ENCODE data around the gene ZNG1B.
"Not testable (repeated sequence)": the region's sequence is repeated elsewhere in the genome, so short reads cannot be mapped to it uniquely, and the experiment has no call there.

The ZNG1B gene

GRCh38 chr2:113536573-113536972, 99.1 kb downstream of the ZNG1B start:
- not testable (repeated sequence) for H3K4me1 ChIP-seq (ENCODE audit: control insufficient read depth, low read depth, low read length); H3K9ac ChIP-seq (ENCODE audit: low read length); H4K5ac ChIP-seq (ENCODE audit: low read length); H3K4me2 ChIP-seq (ENCODE audit: low read length); H2BK120ac ChIP-seq (ENCODE audit: low read depth, low read length); H3K23ac ChIP-seq (ENCODE audit: low read length); H2BK15ac ChIP-seq (replicated peaks; ENCODE audit: low read depth); H3K27ac ChIP-seq (ENCODE audit: low read depth, low read length); H2AK5ac ChIP-seq (ENCODE audit: low read length); H3K18ac ChIP-seq (ENCODE audit: low read length); H3K79me2 ChIP-seq (ENCODE audit: control insufficient read depth, insufficient read depth, low read length); H2BK5ac ChIP-seq (ENCODE audit: low read length); H3K36me3 ChIP-seq (ENCODE audit: control insufficient read depth, insufficient read depth, low read length); H4K8ac ChIP-seq (ENCODE audit: low read depth, low read length); H3K27me3 ChIP-seq (ENCODE audit: insufficient read depth, low read length, poor library complexity); DNase-seq; H3K4me3 ChIP-seq (ENCODE audit: low read length); H3K4ac ChIP-seq (ENCODE audit: low read depth, low read length); H3K79me1 ChIP-seq (ENCODE audit: low read length); H3K56ac ChIP-seq (ENCODE audit: low read length)
- no CpG with 5 or more reads among the region's 6 CpGs for WGBS (ENCODE audit: extremely low coverage, insufficient coverage, low lambda C conversion rate)

GRCh38 chr2:113540834-113541203, 103.3 kb downstream of the ZNG1B start:
- WGBS (ENCODE audit: extremely low coverage, insufficient coverage, low lambda C conversion rate) = no CpG with 5 or more reads among the region's 5 CpGs
- H2BK15ac ChIP-seq (replicated peaks; ENCODE audit: low read depth); H4K5ac ChIP-seq (ENCODE audit: low read length); H3K18ac ChIP-seq (ENCODE audit: low read length); H3K27ac ChIP-seq (ENCODE audit: low read depth, low read length); H3K79me1 ChIP-seq (ENCODE audit: low read length); H3K4me1 ChIP-seq (ENCODE audit: control insufficient read depth, low read depth, low read length); H3K9ac ChIP-seq (ENCODE audit: low read length); H3K4me3 ChIP-seq (ENCODE audit: low read length); H3K23ac ChIP-seq (ENCODE audit: low read length); H3K79me2 ChIP-seq (ENCODE audit: control insufficient read depth, insufficient read depth, low read length); H4K8ac ChIP-seq (ENCODE audit: low read depth, low read length); H3K4ac ChIP-seq (ENCODE audit: low read depth, low read length); H3K4me2 ChIP-seq (ENCODE audit: low read length); H2AK5ac ChIP-seq (ENCODE audit: low read length); H3K36me3 ChIP-seq (ENCODE audit: control insufficient read depth, insufficient read depth, low read length); H2BK120ac ChIP-seq (ENCODE audit: low read depth, low read length); H2BK5ac ChIP-seq (ENCODE audit: low read length); DNase-seq; H3K27me3 ChIP-seq (ENCODE audit: insufficient read depth, low read length, poor library complexity); H3K56ac ChIP-seq (ENCODE audit: low read length): not testable (repeated sequence)

DNA sequence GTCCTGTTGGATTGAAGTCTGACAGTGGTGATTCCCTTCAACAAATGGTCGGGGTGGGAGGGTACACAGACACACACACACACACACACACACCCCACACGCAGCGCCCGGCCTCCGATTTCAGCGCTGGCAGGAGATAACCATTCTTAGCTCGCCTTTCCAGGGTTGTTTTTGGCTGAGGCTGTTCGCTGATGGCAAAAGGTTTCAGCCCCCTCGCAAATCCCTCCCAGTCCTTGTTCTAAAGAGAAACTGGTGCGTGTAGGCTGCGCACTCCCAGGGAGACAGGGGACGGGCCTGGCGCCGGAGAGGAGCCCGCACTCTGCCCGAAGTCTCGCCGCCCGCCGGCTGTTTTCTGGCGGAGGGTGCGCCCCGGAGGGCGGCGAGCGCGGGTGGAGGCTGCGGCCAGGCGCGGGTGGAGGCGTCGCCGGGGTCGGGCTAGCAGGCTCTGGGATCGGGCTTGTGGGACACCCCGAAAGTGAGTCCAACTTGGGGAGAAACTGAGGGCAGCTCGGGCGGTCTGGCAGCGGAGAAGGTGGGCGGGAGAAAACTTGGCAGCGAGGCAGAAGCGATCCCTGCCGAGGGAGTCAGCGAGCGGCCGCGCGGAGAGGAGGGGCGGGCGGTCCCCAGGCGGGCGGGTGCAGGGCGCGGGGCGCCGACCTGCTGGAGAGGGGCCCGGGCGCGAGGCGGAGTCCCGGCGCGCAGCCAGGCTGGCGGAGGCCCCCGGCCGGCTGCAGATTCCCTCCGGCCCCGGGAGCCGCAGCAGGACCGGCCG, 103.9 kb downstream of the ZNG1B start:
- not testable (repeated sequence) for H3K36me3 ChIP-seq (ENCODE audit: control insufficient read depth, insufficient read depth, low read length); H4K8ac ChIP-seq (ENCODE audit: low read depth, low read length); H3K4me1 ChIP-seq (ENCODE audit: control insufficient read depth, low read depth, low read length); H3K4me3 ChIP-seq (ENCODE audit: low read length); H2BK5ac ChIP-seq (ENCODE audit: low read length); H2AK5ac ChIP-seq (ENCODE audit: low read length); H3K27ac ChIP-seq (ENCODE audit: low read depth, low read length); H3K9ac ChIP-seq (ENCODE audit: low read length); H2BK15ac ChIP-seq (replicated peaks; ENCODE audit: low read depth); H3K27me3 ChIP-seq (ENCODE audit: insufficient read depth, low read length, poor library complexity); H2BK120ac ChIP-seq (ENCODE audit: low read depth, low read length); H3K23ac ChIP-seq (ENCODE audit: low read length); H3K79me1 ChIP-seq (ENCODE audit: low read length); H3K79me2 ChIP-seq (ENCODE audit: control insufficient read depth, insufficient read depth, low read length); H4K5ac ChIP-seq (ENCODE audit: low read length); H3K18ac ChIP-seq (ENCODE audit: low read length); H3K4ac ChIP-seq (ENCODE audit: low read depth, low read length)
- WGBS (ENCODE audit: extremely low coverage, insufficient coverage, low lambda C conversion rate) = no CpG with 5 or more reads among the region's 71 CpGs
- DNase-seq = peak; percentile 35
- H3K56ac ChIP-seq (ENCODE audit: low read length) = peak overlapping the region; percentile 49
- peak overlapping the region; percentile 25 for H3K4me2 ChIP-seq (ENCODE audit: low read length)

- H3K9ac ChIP-seq (ENCODE audit: low read length); H3K23ac ChIP-seq (ENCODE audit: low read length); H2BK15ac ChIP-seq (replicated peaks; ENCODE audit: low read depth); H3K4me3 ChIP-seq (ENCODE audit: low read length); H3K27ac ChIP-seq (ENCODE audit: low read depth, low read length); H3K18ac ChIP-seq (ENCODE audit: low read length); H3K27me3 ChIP-seq (ENCODE audit: insufficient read depth, low read length, poor library complexity); H2AK5ac ChIP-seq (ENCODE audit: low read length); H4K8ac ChIP-seq (ENCODE audit: low read depth, low read length); H3K4me2 ChIP-seq (ENCODE audit: low read length); H3K36me3 ChIP-seq (ENCODE audit: control insufficient read depth, insufficient read depth, low read length); DNase-seq; H2BK120ac ChIP-seq (ENCODE audit: low read depth, low read length); H4K5ac ChIP-seq (ENCODE audit: low read length); H3K79me1 ChIP-seq (ENCODE audit: low read length); H2BK5ac ChIP-seq (ENCODE audit: low read length); H3K79me2 ChIP-seq (ENCODE audit: control insufficient read depth, insufficient read depth, low read length); H3K4me1 ChIP-seq (ENCODE audit: control insufficient read depth, low read depth, low read length); H3K4ac ChIP-seq (ENCODE audit: low read depth, low read length): not testable (repeated sequence)
- WGBS (ENCODE audit: extremely low coverage, insufficient coverage, low lambda C conversion rate) = no CpG with 5 or more reads among the region's 64 CpGs
- peak overlapping the region; percentile 49 for H3K56ac ChIP-seq (ENCODE audit: low read length)
These were observed 104.5 kb downstream of the ZNG1B start for GRCh38 chr2:113541976-113542485.

GRCh38 chr2:113542529-113542928, 105.0 kb downstream of the ZNG1B start:
- DNase-seq; H3K18ac ChIP-seq (ENCODE audit: low read length); H2BK120ac ChIP-seq (ENCODE audit: low read depth, low read length); H3K27me3 ChIP-seq (ENCODE audit: insufficient read depth, low read length, poor library complexity); H2BK15ac ChIP-seq (replicated peaks; ENCODE audit: low read depth); H3K4me3 ChIP-seq (ENCODE audit: low read length); H3K4ac ChIP-seq (ENCODE audit: low read depth, low read length); H4K5ac ChIP-seq (ENCODE audit: low read length); H3K4me1 ChIP-seq (ENCODE audit: control insufficient read depth, low read depth, low read length); H3K79me2 ChIP-seq (ENCODE audit: control insufficient read depth, insufficient read depth, low read length); H3K56ac ChIP-seq (ENCODE audit: low read length); H3K27ac ChIP-seq (ENCODE audit: low read depth, low read length); H2BK5ac ChIP-seq (ENCODE audit: low read length); H3K23ac ChIP-seq (ENCODE audit: low read length); H3K4me2 ChIP-seq (ENCODE audit: low read length); H3K9ac ChIP-seq (ENCODE audit: low read length); H2AK5ac ChIP-seq (ENCODE audit: low read length); H3K36me3 ChIP-seq (ENCODE audit: control insufficient read depth, insufficient read depth, low read length); H4K8ac ChIP-seq (ENCODE audit: low read depth, low read length); H3K79me1 ChIP-seq (ENCODE audit: low read length): not testable (repeated sequence)
- no CpG with 5 or more reads among the region's 9 CpGs for WGBS (ENCODE audit: extremely low coverage, insufficient coverage, low lambda C conversion rate)

Measured in mesendoderm (in vitro differentiated cells).